Spleen (tissue), 11 donors: ENCODE measurements around the gene PPOX. TPM values are rescaled to one million over a fixed set of nuclear protein-coding genes. Genes with fewer than 3 reads are reported as not detected.

Source experiments
- DNase-seq: peaks from one replicate; pipeline ENCODE4 v3.0.0-alpha.2; 2020
- H3K27ac ChIP-seq, 8 donors: fragments of 200-600 bp; sonication (generic) in 7 of 8; 1 replicate in 4 of 8; 2 replicates in 4 of 8; pipeline versions ENCODE4 v1.5.0 to v1.8.0; 2016 to 2021; ENCODE audit warnings: inconsistent platforms in 4 of 8, mild to moderate bottlenecking in 4 of 8, moderate library complexity in 1 of 8
- H3K27me3 ChIP-seq, 7 donors: fragments of 200-600 bp; sonication (generic) in 6 of 7; replicated peaks in 1 of 7; 1 replicate in 4 of 7; 2 replicates in 3 of 7; pipeline versions ENCODE4 v1.5.0 to v1.8.0; 2016 to 2021; ENCODE audit warnings: inconsistent platforms in 3 of 7, mild to moderate bottlenecking in 1 of 7
- H3K36me3 ChIP-seq, 6 donors: fragments of 200-600 bp; sonication (generic) in 5 of 6; 1 replicate in 4 of 6; 2 replicates in 2 of 6; pipeline versions ENCODE4 v1.5.0 to v1.8.0; 2016 to 2021; ENCODE audit warnings: inconsistent platforms in 2 of 6
- H3K4me1 ChIP-seq, 6 donors: fragments of 200-600 bp; sonication (generic) in 5 of 6; 1 replicate in 3 of 6; 2 replicates in 3 of 6; pipeline versions ENCODE4 v1.5.0 to v1.8.0; 2016 to 2021; ENCODE audit warnings: inconsistent platforms in 3 of 6
- H3K4me3 ChIP-seq, 8 donors: fragments of 200-600 bp; sonication (generic) in 7 of 8; 1 replicate in 4 of 8; 2 replicates in 4 of 8; pipeline versions ENCODE4 v1.5.0 to v1.8.0; 2016 to 2021; ENCODE audit warnings: inconsistent platforms in 4 of 8, mild to moderate bottlenecking in 4 of 8, moderate library complexity in 2 of 8
- H3K9me3 ChIP-seq, 8 donors: fragments of 200-600 bp; sonication (generic) in 7 of 8; 1 replicate in 4 of 8; 2 replicates in 4 of 8; pipeline versions ENCODE4 v1.5.0 to v1.8.0; 2016 to 2021; ENCODE audit warnings: inconsistent platforms in 4 of 8
- CTCF ChIP-seq, 11 experiments: fragments of 200-600 bp in 7 of 11; fragments of 450-650 bp in 4 of 11; sonication (generic) in 4 of 11; IDR thresholded peaks in 8 of 11; conservative IDR thresholded peaks in 3 of 11; 1 replicate in 7 of 11; 2 replicates in 4 of 11; pipeline versions ENCODE4 v1.4.0 to v1.8.0; 2016 to 2021; ENCODE audit warnings: antibody characterized with exemption in 11 of 11, inconsistent platforms in 4 of 11, mild to moderate bottlenecking in 1 of 11
- POLR2A ChIP-seq, 3 donors: fragments of 450-650 bp; IDR thresholded peaks; one replicate each; pipeline ENCODE4 v1.5.1; 2017; ENCODE audit warnings: antibody characterized with exemption in 3 of 3, mild to moderate bottlenecking in 1 of 3
- POLR2AphosphoS5 ChIP-seq, 3 donors: sonication (generic); formaldehyde crosslinking; IDR thresholded peaks; one replicate each; pipeline ENCODE4 v1.5.1; 2017; ENCODE audit warnings: antibody characterized with exemption in 3 of 3
- WGBS, 5 donors: extraction: QIAGEN DNeasy Blood & Tissue Kit in 3 of 5; methylation state at CpG; one replicate each; pipeline versions ENCODE4 v1.1.5 to v1.1.7; 2013 to 2018; 5-methylcytosine and 5-hydroxymethylcytosine counted together
- intact Hi-C: fragments of 100-400 bp; cut with DNase I; formaldehyde crosslinking; loops from one replicate; pipeline ENCODE4 v1.15.0; 2023; ENCODE audit warnings: low total_unique reads
- polyA plus RNA-seq, 3 donors: library from polyadenylated mRNA; stranded (reverse); fragments of 200-250 nt; gene quantifications; one replicate each; pipeline ENCODE4 v1.2.1, GENCODE V29; 2013
- total RNA-seq, 7 donors: library from RNA; depleted of rRNA in 3 of 7; stranded (reverse); fragments of >200 nt in 3 of 7; fragmentation: NEBNext Ultra II Directional in 4 of 7; extraction: Animal tissue kit (Norgen Biotek cat#: 25700) in 4 of 7; gene quantifications; one replicate each; pipeline versions ENCODE4 v1.1.0 to v1.2.1, GENCODE V29; 2016 to 2021
- donor health status: healthy with polysubstance abuse.
- donor health status: DM: no; HTN: no; CAD: no; lungs with moderate emphysema.
- donor health status: DM: no; HTN: no; CAD: no.
- donor health status: Bipolar disorder and iron deficiency.
- donor health status: healthy.
- donor health status: DM: no; HTN: no; CAD: no.
- donor health status: DM: yes; HTN: yes; CAD: no.

The PPOX gene
- total and polyA plus RNA-seq, 10 donors = 25.5 to 74.7 (median 36.8) TPM

DNA sequence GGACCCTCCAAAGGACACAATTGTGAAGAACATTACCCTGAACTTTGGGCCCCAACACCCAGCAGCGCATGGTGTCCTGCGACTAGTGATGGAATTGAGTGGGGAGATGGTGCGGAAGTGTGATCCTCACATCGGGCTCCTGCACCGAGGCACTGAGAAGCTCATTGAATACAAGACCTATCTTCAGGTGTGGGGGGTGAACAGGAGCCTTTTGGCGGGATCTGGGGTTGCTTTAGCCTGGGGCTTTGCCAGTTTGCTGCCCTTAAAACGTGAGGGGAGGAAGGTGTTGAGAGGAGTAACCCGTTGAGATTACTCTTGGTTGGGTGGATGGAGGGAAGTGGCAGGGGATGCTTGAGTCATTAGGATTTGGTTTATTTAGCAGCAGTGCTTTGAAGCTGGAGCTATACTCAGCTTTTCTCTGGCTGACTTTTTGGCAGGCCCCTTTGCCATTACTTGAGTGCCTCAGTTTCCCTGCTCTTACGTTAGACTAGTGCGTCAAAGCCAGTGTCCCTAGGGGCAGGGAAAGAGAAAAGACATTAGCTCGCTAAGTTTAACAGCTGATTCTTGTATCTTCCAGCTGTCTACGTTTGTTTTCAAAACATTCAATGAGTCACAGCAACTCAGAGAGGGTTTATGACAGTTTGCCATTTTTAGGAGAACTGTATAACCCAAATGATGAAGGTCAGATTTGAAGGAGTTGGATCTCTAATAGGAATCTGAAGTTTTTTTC, 40.4 kb downstream of the PPOX start:
- Histone ChIP-seq H3K9me3 (no peaks in the 10 kb centered on the region), H3K27me3 (no peaks in the 10 kb centered on the region), H3K4me1 (peaks cover 40 to 89% (median 69%) of the 10 kb centered on the region in 6 donors), H3K4me3 (peak overlapping the region in 1 of 8 donors; percentile 35), H3K27ac (peak overlapping the region in 7 of 8 donors; percentile 47 to 97 (median 72)), H3K36me3 (peaks cover 11 to 84% (median 65%) of the 10 kb centered on the region in 6 donors)
- intact Hi-C loops = no loop called here
- no peak for DNase-seq
- no peak for TF ChIP-seq CTCF (IDR thresholded peaks at IDR 0.05 in 8 of 11, conservative IDR thresholded peaks at IDR 0.05 in 3 of 11)
- TF ChIP-seq POLR2A (IDR thresholded peaks at IDR 0.05) = no peak
- no peak for TF ChIP-seq POLR2AphosphoS5 (IDR thresholded peaks at IDR 0.05)
- 79 to 93% (median 90%) methylated on average over 12 of the region's 12 CpGs for WGBS, 5 donors

- DNase-seq = no peak
- no peak for TF ChIP-seq POLR2A (IDR thresholded peaks at IDR 0.05)
- TF ChIP-seq POLR2AphosphoS5 (IDR thresholded peaks at IDR 0.05) = peak in 2 of 3 donors; percentile 28 to 89
- H3K27me3 ChIP-seq = no peaks in the 10 kb centered on the region
- H3K36me3 ChIP-seq = peaks cover 15 to 90% (median 71%) of the 10 kb centered on the region in 6 donors
- H3K27ac ChIP-seq = peak overlapping the region in 7 of 8 donors; percentile 47 to 97 (median 72)
- intact Hi-C loops = no loop called here
- peaks cover 38 to 84% (median 65%) of the 10 kb centered on the region in 6 donors for H3K4me1 ChIP-seq
- 69 to 80% (median 76%) methylated on average over 8 of the region's 8 CpGs for WGBS, 5 donors
- no peaks in the 10 kb centered on the region for H3K9me3 ChIP-seq
- H3K4me3 ChIP-seq = peak overlapping the region in 1 of 8 donors; percentile 35
Observed at GRCh38 chr1:161207173-161207572, 40.9 kb downstream of the PPOX start.

- WGBS, 5 donors = 40 to 45% (median 43%) methylated on average over 11 of the region's 11 CpGs
- DNase-seq = peak; percentile 90
- peak overlapping the region in 6 of 8 donors; percentile 6 to 97 (median 84) for H3K27ac ChIP-seq
- H3K4me3 ChIP-seq = no peak overlapping the region
- H3K27me3 ChIP-seq = no peaks in the 10 kb centered on the region
- intact Hi-C loops = no loop called here
- peaks cover 16 to 100% (median 93%) of the 10 kb centered on the region in 6 donors for H3K36me3 ChIP-seq
- peak; percentile 77 to 93 (median 88) for TF ChIP-seq CTCF (IDR thresholded peaks at IDR 0.05 in 8 of 11, conservative IDR thresholded peaks at IDR 0.05 in 3 of 11)
- TF ChIP-seq POLR2A (IDR thresholded peaks at IDR 0.05) = no peak
- peak in 1 of 3 donors; percentile 70 for TF ChIP-seq POLR2AphosphoS5 (IDR thresholded peaks at IDR 0.05)
- no peaks in the 10 kb centered on the region for H3K9me3 ChIP-seq
- H3K4me1 ChIP-seq = peaks cover 21 to 76% (median 41%) of the 10 kb centered on the region in 6 donors
Observed at GRCh38 chr1:161209790-161210409, 43.7 kb downstream of the PPOX start.

DNA sequence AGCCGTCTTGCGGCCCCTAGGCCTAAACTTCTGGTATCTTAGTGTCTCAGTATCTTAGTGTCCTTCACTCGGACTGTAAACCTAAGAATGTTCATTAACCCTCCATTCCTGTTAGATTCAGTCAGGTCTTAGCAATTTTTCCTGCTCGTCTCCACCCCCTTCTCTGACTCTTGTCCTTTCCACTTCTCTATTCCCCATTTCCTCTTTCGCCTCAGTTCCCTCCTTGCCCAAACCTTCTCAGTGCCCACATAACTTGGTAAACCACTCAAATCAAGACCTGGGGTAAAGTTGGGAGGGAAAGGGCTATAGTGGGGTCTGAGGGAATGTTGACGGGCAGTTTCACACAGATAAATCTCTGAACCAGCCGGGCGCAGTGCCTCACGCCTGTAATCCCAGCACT, 48.1 kb downstream of the PPOX start:
- intact Hi-C loops = no loop called here
- no peaks in the 10 kb centered on the region for H3K9me3 ChIP-seq
- H3K27me3 ChIP-seq = no peaks in the 10 kb centered on the region
- peak overlapping the region in 6 of 8 donors; percentile 4 to 68 (median 44) for H3K4me3 ChIP-seq
- 72 to 92% (median 76%) methylated on average over 9 of the region's 9 CpGs for WGBS, 5 donors
- peak overlapping the region in 7 of 8 donors; percentile 78 to 95 (median 91) for H3K27ac ChIP-seq
- no peak for DNase-seq
- peaks cover 6 to 73% (median 32%) of the 10 kb centered on the region in 6 donors for H3K4me1 ChIP-seq
- peaks cover 16 to 75% (median 57%) of the 10 kb centered on the region in 6 donors for H3K36me3 ChIP-seq
- peak in 1 of 3 donors; percentile 55 for TF ChIP-seq POLR2AphosphoS5 (IDR thresholded peaks at IDR 0.05)
- TF ChIP-seq CTCF (IDR thresholded peaks at IDR 0.05 in 8 of 11, conservative IDR thresholded peaks at IDR 0.05 in 3 of 11) = no peak
